ENCODE data around the gene MORN1.

The MORN1 gene

DNA sequence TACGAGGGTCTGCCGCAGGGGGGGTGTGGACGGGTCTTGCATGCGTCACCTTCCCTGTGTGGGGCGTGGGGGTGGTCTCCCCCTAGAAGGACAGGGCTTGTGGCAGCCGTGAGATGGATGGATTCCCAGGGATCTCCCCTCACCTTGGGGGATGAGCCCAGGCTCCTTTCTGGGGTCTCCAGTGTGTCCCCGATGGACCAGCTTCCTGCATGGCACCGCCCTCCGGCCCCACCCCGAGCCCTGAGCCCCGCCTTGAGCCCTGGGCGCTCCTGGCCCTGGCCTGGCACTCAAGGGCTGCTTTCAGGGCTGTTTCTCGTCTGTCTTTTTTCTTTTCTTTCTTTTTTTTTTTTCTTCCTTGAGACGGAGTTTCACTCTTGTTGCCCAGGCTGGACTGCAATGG lies 103.7 kb downstream of the MORN1 start:
- DNase-seq, result no peak

DNA sequence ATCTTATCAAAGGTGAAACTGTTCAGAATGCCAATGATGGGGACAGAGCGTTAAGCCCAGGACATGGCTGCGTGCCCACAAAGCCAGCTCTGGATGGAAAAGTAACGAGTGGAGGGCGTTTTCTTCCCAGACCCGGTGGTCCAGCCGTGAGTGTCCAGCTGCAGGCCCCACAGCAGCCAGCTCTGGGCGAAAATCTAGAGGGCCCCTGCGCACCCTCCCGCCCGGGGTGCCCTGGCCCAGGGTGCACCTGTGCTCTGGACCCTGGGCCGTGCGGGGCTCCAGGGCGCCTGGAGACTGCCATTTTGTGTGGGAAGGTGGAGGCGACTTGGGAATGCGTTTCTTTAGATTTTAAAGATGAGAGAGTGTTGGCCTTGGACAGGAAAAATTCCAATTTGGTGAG lies 104.4 kb downstream of the MORN1 start:
- no peak for DNase-seq

DNA sequence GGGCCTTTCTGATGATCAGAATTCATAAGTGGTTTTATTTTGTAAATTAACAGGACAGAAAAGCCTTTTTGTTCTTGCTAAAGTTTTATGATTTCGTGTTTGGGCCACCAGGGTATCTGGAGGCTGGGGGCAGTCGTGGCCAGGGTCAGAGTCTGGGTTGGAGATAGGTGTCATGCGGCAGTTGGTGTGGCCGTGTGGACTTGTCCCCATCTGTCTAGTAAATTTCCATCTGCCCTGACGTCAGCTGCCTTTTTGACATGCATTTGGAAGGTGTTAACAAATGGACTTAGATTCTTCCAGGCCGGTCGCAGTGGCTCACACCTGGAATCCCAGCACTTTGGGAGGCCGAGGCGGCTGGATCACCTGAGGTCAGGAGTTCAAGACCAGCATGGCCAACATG lies 106.4 kb downstream of the MORN1 start:
- no peak for DNase-seq

DNA sequence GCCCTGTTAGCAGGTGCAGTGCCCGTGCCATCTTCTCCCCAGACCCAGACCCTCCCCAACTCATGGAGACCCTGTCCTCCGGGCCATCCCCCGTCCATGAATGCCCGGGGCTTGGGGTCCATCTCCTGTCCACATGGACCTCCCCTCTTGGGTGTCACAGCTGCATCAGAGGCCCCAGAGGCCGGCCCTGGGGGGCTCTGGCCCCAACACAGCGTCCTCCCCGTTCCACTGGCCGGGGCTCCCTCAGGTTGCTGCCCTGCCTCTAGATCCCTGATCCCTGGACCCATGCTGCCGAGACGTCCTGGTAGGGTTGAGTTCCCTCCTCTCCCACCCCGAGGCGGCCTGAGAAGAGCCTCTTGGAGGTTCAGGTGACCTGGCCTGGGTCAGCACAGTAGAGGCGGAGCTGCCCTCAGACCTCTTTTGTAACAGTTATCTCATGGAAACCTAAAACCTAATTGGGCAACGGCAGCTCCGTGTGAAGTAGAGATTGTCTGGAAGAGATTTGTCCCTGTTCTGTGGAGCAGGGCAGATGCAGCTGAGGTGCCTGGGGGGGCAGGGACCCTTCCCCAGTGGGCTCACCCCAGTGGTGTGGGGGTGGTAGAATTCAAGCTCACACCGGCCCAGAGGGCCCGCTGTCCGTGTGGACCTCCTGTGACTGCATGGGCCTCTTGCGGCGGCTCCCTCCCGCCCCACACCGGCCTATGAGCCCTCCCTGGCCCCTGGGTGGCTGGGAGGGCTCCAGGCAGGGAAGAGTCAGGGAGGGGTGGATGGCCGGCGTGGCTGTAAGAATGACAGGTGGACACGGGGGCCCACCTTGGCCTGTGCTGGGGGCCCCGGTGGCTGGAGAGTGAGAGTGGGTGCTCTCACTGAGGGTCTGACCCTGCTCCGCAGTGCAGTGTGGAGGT lies 107.1 kb downstream of the MORN1 start:
- no peak for DNase-seq

DNA sequence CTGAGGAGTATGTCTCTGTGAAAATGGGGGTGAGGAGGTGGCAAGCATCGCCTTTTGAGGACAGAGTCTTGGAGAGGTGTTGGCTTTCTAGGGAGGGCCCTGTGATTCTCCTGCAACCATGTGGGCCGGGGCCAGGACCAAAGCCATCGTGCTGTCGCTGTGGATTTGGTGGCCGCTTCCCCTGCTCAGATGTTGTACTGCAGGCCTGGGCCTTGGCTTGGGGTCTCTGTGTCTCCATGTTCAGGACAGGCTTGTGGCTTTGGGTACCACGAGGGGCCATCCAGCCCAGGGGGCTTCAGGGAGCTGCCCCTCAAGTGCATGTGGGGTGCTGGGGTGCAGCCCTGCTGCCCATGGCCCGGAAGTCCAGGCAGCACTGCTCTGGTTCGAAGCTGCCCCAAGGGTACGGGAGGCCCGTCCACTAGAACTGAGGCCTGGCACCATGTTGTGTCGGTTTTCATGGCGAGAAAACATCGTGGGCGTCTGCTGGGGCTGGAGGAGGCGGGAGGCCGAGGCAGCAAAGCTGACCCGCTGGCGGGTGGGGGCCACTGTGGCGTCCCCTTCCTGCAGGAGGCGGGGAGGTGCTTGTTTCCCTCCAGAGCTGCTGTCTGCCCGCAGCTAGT lies 107.9 kb downstream of the MORN1 start:
- DNase-seq, result no peak

DNA sequence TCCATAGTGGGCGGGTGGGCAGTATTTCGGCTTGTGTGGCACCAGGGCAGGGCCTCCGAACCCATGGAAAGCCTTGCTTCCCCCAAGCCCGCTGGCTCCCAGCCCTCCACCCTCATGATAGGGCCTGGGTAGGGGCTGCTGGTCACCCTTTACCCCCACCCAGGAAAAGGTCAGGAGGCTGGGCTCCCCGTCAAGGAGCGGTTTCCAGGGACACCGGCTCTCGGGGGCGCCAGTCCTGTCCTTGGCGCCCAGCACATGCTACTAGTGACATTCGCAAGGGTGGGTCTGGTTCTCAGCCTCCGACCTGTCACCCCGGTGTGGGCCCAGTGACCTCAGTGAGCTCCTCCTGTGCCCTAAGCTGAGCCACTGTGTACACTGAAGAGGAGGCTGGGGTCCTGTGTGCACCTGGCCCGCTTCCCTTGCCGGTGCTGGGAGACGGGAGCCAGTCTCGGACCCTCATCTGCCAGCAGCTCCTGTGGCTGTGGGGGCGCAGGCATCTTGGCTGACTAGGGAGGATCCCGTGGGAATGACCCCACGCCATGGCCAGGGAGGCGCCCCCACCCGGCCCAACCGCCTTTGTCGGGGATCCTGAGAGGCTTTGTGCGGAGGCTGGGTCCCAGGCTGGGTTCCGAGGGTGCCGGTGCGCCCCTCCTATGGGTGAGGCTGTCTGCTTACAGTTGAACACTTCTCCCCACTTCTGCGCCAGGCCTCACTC lies 108.6 kb downstream of the MORN1 start:
- no peak for DNase-seq

DNA sequence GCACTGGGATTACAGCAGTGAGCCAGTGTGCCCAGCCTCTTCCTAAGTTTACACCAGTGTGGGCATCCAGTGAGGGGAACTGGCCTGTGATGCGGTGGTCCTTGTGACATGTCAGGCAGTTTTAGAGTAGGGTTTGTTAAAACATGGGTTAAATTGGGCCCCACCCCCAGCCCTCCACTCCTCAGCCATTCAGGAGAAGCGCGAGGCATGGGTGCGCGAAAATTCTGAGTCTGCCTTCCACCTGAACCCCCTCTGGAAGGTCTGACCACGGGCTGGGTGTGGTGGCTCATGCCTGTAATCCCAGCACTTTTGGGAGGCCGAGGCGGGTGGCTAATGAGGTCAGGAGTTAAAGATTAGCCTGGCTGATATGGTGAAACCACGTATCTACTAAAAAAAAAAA lies 111.5 kb downstream of the MORN1 start:
- no peak for DNase-seq

DNA sequence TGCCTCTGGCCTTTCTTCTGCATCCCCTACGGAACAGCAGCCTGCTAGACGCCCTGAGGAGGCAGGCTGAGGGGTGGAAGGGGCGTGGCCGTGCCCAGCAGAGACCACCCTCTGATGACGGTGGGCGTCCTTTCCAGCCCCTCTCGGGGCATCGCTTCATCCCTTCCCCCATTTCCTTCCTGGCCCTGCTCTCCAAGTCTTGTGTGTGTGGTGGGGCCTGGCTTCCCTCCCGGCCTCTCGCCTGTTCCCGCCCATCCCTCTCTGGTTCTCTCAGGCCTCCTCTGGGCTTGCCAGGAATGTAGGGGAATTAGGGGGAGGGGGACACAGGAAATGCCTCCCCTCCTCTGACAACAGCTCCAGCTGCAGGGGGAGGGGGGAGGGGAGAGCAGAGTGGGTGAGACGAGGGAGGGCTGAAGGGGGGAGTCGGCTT lies 112.1 kb downstream of the MORN1 start:
- no peak for DNase-seq

DNA sequence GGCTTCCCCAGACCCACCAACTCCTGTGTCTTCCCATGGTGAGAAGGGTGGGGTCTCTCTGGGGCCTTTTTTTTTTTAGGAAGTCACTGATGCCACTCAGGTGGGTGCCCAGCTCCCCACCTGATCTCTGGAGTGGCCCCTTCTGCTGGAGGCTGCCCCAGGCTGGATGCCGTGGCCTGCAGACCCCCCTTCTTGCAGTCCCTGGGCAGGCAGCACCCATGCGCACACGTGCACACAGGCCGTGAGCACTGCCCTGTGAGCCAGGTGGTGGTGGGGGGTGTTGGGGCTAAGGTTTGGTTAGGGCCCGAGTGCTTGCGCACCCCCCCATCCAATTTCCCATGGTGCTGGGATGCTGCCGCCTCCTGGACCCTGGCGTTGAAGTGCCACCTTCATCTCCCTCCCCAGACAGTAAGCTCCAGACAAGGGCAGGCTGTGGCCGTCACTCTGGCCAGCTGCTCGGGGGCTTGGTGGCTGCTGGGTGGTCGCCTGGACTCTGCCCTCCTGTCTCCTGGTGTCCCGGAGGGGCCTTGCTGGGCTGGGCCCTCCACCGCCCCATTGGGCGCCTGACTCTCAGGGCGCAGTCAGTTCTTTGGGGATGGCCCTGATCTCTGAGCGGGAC lies 112.7 kb downstream of the MORN1 start:
- no peak for DNase-seq

DNA sequence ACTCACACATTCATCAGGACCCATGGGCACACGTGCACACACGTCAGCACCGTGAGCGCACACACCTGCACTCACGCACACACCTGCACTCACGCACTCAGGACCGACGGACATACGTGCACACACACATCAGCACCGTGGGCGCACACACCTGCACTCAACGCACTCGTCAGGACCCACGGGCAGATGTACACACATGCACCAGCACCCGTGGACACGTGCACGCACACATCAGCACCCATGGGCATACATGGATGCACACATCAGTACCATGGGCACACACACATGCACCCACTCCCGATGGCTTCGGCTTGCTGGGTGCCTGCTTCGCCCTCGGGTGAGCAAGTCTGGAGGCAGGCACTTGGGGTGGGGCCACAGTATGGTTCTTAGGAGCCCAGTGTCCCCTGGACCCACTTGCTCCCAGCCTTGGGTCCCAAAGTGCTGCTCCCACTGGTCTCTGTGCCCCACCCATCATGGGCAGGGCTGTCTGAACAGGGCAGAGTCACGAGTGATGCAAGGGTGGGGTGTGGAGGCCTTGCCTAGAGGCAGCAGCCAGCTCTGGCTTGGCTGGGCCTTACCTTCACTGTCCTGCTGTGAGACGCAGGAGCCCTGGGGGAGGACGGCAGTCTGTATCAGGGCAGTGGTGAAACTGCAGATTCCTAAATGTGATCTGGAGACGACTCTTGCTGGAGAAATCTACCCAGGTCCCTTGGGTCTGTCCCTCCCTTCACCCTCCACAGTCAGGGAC lies 113.4 kb downstream of the MORN1 start:
- no peak for DNase-seq

DNA sequence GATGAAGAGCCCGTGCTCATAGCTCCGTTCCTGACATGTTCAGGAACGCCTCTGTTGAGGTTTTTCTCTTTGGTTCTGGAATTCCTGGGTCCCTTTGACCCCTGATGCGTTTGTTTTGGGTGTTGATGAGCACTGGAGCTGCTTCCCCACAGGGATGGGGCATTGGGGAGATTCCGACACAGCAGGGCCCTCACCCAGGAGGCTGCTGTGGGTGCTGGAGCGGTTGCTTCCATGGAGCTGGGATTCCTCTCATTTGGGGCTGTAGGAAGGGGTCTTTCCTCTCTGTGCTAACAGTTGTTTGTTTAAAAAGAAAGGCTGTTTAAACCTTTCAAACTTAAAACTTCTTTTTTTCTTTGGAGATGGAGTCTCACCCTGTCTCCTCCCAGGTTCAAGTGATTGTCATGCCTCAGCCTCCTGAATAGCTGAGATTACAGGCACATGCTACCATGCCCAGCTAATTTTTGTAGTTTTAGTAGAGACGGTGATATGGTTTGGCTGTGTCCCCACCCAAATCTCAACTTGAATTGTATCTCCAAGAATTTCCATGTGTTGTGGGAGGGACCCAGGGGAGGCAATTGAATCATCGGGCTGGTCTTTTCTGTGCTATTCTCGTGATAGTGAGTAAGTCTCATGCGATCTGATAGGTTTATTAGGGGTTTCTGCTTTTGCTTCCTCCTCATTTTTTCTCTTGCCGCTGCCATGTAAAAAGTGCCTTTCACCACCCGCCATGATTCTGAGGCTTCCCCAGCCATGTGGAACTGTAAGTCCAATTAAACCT lies 114.4 kb downstream of the MORN1 start:
- no peak for DNase-seq

DNA sequence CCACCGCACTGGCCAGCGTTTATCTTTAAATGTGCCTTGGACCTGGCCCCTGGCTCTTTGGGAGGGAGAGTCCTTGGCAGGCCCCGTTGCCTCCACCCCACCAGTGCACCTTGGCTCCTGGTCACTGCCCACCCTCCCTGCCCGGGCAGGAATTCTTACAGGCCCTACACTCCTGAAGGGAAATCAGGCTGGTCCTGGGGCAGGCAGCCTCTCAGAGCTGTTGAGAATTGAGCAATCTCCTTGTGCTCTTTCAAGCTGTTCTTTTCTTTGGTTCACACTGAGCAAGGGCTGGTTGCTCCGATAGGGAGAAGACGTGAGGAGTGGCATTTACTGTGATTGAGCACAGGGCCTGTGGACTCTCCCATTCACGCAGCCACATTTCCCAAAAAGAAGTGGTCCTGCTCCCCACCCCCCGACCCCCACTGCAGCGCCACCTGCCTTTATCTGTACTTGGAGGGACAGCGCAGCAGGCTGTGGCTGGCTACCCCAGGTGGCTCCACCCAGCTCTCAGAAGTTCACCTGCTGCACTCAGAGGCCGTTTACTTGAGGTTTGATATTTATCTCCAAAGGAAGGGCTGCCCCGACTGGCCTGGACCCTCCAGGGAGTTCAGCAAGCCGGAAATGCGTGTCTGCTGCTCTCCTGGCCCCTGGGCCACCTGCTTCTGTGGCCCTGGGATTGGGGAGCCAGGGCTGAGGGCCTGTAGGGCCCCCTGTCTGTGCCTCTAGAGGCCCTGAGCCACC lies 115.4 kb downstream of the MORN1 start:
- DNase-seq, result peak; percentile 7

DNA sequence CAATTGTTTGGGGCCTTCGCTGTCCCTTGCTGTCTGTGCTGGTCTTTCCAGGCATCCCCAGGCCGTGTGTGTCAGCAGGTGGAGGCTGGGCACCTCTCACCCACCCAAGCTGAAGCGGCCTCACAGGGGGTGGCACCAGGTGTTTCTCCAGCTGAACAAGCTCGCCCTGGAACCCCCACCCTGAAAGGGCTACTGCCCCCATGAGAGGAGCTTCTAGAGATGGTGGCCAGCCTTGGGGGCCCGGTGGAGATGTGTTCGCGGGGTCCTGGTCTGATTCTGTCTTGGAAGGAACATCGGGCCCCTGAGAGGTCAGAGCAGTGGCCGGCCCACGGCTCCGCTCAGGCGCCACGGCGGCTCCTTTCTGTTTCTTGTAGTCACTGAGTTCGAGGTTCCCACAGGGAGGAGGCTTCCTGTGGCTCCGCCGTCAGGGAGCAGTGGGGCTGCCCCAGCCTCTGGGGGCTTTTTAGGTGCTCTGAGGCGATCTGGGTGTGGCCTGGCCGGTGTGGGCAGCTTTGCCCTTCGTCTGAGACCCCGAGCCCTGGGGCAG lies 116.4 kb downstream of the MORN1 start:
- DNase-seq, result no peak

DNA sequence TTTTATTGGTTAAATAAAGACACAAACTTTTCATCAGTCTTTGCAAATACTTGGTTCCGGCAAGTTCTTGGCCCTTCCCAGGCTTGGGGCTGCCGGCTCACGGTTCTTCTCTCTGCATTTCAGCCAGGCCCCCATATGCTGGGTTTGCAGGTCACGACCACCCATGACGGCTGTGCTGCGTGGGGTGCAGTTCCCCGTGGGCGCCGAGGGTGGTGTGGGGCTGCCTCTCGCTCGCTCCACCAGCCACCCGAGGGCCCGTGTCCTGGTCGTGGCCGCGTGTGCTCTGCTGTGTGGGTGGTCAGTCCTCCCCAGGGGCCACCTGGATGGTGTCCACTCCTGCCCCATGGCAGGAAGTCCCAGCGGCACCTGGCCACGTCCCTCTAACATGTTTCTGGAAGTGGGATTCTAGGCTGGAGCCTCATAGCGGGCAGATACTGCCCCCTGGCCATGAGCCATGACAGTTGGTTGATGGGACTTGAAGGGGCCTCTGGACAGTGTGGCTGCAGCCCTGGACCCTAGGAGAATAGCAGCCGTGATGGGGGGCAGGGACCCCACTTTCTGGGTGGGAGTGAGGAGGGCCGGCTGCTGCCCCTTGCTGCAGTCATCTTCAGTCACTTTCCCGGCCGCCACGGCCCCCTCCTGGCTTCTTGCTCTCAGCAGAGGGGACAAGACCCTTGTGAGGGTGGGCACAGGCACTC lies 117.0 kb downstream of the MORN1 start:
- DNase-seq, result no peak

DNA sequence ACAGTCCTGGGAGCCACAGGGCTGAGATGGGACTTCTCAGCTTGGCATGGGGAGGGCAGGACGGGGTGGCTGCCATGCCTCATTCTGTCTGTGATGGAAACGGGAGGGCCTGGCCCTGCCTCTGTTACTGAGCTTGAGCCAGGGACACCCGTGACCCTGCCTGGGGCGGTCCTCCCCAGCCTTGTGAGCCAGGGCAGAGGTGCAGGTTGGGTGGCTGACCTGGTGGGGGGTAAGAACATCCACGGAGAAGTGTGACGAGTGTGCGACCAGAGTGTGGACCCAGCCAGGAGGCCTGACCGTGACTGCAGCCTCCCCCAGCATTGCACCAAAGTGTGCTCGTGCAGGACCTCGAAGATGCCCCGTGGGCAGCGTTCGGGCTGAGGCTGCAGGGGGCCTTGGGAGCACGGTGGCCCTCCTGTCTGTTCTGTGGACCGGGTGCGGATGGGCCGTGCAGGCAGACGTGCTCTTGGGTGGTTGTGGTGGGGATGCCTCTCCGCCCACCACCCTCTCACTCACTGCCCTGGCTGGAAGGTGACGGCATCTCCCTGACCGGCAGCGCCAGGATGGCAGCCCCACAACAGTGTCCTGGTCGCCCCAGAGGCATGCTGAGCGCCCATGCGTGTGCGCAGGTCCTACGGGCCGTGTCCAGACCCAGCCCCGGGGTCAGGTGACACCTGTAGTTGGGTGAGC lies 117.8 kb downstream of the MORN1 start:
- no peak for DNase-seq

DNA sequence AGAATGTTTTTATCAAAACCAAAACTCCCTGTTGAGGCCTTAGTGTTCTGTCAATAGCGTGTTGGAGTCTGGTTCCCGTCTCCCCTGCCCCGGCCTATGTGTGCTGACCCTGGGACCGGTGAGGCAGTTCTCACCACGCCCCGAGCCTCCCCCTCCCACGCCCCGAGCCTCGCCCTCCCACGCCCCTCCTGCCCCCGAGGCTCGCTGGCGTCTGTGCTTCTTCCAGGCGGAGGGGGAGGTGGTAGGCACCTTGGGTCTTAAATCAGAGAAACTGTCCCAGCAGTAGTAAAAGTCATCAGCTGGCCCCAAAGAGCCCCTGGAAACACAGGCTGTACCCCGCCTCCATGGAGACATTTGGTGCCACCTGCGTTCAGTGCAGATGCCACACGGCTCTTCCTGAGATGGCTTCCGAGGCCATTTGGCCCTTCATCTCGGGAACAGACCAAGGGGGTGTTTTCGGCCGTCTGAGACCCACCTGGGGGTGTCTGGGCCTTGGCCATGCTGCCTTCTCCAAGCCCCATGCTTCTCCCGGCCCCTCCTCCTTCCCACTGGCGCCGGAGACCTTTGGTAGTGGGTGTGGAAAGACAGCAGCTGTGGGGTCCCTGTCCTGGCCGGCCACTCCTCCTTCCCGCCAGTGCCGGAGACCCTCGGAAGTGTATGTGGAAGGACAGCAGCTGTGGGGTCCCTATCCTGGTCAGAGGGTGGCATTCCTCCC lies 118.5 kb downstream of the MORN1 start:
- no peak for DNase-seq

DNA sequence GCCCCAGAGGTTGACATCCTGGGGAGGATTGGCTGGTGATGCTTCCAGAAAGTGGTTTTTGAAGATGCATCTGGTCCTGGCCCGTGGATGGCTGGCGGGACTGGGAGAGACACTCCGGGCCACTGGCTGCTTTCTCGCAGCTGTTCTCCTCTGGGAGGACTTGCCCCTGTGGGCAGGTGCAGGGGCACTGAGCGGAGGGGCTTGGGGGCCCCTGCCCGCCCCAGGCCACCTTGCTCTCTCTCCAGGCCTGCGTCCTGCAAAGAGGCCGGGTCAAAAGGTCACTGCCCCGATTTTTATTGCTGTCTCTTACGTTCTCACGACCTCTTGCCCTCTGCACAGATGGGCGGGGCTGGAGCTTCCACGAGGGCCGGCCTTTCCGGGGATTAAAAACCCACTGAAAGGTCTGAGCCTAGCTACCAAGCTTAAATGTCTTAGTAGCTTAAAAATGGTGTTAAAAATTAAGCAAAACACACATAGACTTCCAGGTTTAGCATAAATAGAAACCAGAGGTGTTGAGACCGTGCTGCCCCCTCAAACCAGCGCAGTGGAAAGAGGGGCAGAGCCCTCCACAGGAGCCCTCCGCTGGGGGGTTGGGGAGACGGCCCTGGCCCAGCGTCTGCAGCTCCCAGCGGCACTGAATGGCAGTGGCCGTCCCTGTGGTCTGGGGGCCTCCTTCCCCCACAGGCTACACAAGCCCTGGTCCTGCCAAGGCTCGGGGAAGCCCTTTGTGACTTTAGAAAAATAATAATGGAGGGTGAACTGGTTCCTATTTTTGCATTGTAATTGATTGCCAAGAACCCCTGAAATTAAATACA lies 119.3 kb downstream of the MORN1 start:
- no peak for DNase-seq

Data from NCI-H526 treated with DMSO at 0.1 percent for 48 hours (cell line).